Activated T-cell treated with anti-CD3 and anti-CD28 coated beads, Interleukin-2, amount 50 U/mL, for 72 hours (primary cell): ENCODE data around the gene NDUFC2. TPM values are rescaled to one million over a fixed set of nuclear protein-coding genes. Genes with fewer than 3 reads are reported as not detected.
A peak's percentile ranks its signal among the peaks of the same experiment; 100 is the strongest.

Experiments used
- ATAC-seq, 2 donors: fragments of 150-1000 bp; cut with Tn5 transposase; replicated peaks in 1 of 2; 2 replicates each; pipeline ENCODE4 v1.10.0; 2021; ENCODE audit warnings: moderate library complexity in 2 of 2, mild to moderate bottlenecking in 1 of 2
- DNase-seq, 2 donors: peaks; one replicate each; pipeline ENCODE4 v3.0.0; 2021 to 2022; ENCODE audit warnings: mixed read lengths in 1 of 2
- H3K27ac Mint-ChIP-seq: one replicate; pipeline ENCODE4 v1.8.0; 2022; ENCODE audit warnings: mild to moderate bottlenecking, moderate library complexity, mixed read lengths
- H3K27me3 Mint-ChIP-seq: one replicate; pipeline ENCODE4 v1.8.0; 2022; ENCODE audit warnings: low read depth, mixed read lengths
- H3K36me3 Mint-ChIP-seq, 2 donors: one replicate each; pipeline ENCODE4 v1.8.0; 2022; ENCODE audit warnings: mixed read lengths in 2 of 2, mild to moderate bottlenecking in 1 of 2; ENCODE audit not compliant: insufficient read depth in 2 of 2
- H3K4me1 Mint-ChIP-seq: one replicate; pipeline ENCODE4 v1.8.0; 2022; ENCODE audit warnings: low read depth, mixed read lengths
- H3K4me3 Mint-ChIP-seq, 2 donors: one replicate each; pipeline ENCODE4 v1.8.0; 2022; ENCODE audit warnings: mild to moderate bottlenecking in 2 of 2, mixed read lengths in 2 of 2, moderate library complexity in 2 of 2
- H3K9me3 Mint-ChIP-seq, 2 donors: one replicate each; pipeline ENCODE4 v1.8.0; 2022; ENCODE audit warnings: mixed read lengths in 2 of 2
- total RNA-seq, 2 donors: library from RNA; stranded (reverse); gene quantifications; one replicate each; pipeline ENCODE4 v1.2.3, GENCODE V29; 2022

NDUFC2 gene
- total RNA-seq, 2 donors from 2014 or later, result 190 to 199 TPM

- Mint-ChIP-seq H3K27me3 (no peaks in the 10 kb centered on the region), H3K9me3 (no peaks in the 10 kb centered on the region), H3K4me3 (no peak overlapping the region), H3K4me1 (peaks cover 22% of the 10 kb centered on the region), H3K36me3 (no peaks in the 10 kb centered on the region), H3K27ac (no peak overlapping the region)
- ATAC-seq, result no peak
- peak; percentile 11 to 14 for DNase-seq
Measured at GRCh38 chr11:78040691-78041379, 38.8 kb downstream of the NDUFC2 start.

- Mint-ChIP-seq H3K27me3 (no peaks in the 10 kb centered on the region), H3K36me3 (no peaks in the 10 kb centered on the region), H3K9me3 (no peaks in the 10 kb centered on the region), H3K4me3 (peak overlapping the region; percentile 64 to 81), H3K27ac (peak overlapping the region; percentile 96), H3K4me1 (peaks cover 19% of the 10 kb centered on the region)
- ATAC-seq (peak; percentile 84 to 88), DNase-seq (peak; percentile 53 to 63)
Measured at GRCh38 chr11:78039919-78040671, 39.6 kb downstream of the NDUFC2 start.

DNA sequence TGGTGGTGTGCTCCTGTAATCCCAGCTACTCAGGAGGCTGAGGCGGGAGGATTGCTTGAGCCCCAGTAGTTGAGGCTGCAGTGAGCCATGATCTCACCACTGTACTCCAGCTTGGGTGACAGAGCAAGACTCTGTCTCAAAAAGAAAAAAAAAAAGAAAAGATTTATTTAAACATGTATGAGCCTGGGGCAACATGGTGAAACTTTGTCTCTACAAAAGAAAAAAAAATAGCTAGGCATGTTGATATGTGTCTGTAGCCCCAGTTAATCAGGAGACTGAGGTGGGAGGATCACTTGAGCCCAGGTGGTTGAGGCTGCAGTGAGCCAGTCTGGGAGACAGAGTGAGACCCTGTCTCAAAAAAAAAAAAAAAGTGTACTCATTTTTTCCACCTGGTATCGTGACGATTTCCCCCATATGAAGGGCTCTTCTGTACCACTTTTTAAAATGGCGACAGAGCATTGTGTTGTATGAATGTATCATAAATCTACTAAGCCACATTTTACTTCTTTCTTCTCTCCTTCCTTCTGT, 40.2 kb downstream of the NDUFC2 start:
- Mint-ChIP-seq H3K9me3 (no peaks in the 10 kb centered on the region), H3K4me3 (peak overlapping the region; percentile 64 to 81), H3K27ac (peak overlapping the region; percentile 96), H3K27me3 (no peaks in the 10 kb centered on the region), H3K36me3 (no peaks in the 10 kb centered on the region), H3K4me1 (peaks cover 22% of the 10 kb centered on the region)
- DNase-seq (no peak), ATAC-seq (peak; percentile 50 to 56)

DNA sequence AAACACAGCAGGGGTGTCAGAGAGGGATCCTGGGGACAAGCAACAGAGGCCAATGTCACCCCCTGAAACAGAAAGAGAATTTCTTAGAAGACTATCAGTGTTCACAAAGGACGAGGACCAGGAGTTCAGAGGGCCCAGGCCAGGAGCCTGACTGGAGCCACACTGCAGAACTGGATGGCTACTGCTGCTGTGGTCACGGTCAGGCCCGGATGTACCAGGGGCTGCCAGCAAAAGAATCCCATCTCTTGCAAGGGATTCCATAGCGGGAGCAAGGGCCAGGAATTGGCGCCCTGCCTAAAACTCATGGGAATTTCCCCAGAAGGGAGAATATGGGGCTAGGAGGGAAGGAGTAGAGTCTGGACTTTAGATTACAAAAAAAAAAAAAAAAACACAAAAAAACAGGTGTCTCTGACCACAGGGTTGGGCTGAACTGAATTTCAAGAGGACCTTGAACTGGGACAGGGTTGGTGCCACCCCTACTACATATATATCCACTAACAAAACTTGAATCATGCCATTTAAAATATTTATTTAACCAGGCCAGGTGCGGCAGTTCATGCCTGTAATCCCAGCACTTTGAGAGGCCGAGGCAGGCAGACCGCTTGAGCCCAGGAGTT, 40.9 kb downstream of the NDUFC2 start:
- ATAC-seq (no peak), DNase-seq (no peak)
- no peak overlapping the region for H3K4me3 Mint-ChIP-seq
- no peak overlapping the region for H3K27ac Mint-ChIP-seq
- no peaks in the 10 kb centered on the region for H3K36me3 Mint-ChIP-seq
- H3K27me3 Mint-ChIP-seq, result no peaks in the 10 kb centered on the region
- H3K9me3 Mint-ChIP-seq, result no peaks in the 10 kb centered on the region
- peaks cover 26% of the 10 kb centered on the region for H3K4me1 Mint-ChIP-seq

DNA sequence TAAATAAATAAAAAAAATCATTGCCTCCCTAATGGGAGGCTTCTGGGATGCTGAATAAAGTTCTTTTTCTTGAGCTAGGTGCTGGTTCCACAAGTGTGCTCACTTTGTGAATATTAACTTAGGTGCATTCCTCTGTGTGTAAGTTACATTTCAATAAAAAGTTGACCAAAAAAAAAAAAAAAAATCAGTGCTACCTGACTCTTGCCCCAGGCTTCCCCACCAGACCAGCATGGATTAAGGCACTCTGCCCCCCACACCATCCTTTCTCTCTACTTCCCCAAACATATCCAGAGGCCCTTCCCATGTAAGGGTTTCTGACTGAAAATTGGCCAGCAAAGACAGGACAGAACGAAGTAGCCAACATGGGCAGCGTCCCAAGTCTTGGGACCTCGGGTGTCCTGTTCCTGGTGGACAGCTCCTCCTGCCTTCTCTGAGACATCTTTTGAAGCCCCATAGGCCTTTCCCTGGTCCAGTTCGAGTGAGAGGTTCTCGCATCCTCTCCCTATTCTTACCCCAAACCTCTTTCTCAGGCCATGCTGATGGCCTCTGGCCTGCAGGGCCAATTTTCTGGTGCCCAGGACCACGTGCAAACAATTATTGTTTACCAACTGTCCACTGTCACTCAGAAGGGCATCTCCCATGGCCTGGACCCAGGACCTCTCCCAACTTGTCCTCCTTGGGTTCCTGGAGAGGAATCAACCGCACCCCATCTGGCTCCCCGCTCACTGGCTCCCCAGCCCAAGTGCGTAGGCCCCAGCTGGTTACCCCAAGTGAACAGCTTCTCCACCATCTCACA, 41.6 kb downstream of the NDUFC2 start:
- H3K27ac Mint-ChIP-seq, result no peak overlapping the region
- H3K36me3 Mint-ChIP-seq, result no peaks in the 10 kb centered on the region
- H3K4me3 Mint-ChIP-seq, result no peak overlapping the region
- ATAC-seq (no peak), DNase-seq (no peak)
- no peaks in the 10 kb centered on the region for H3K9me3 Mint-ChIP-seq
- H3K27me3 Mint-ChIP-seq, result no peaks in the 10 kb centered on the region
- peaks cover 26% of the 10 kb centered on the region for H3K4me1 Mint-ChIP-seq

GRCh38 chr11:78037056-78037455, 42.6 kb downstream of the NDUFC2 start:
- no peaks in the 10 kb centered on the region for H3K27me3 Mint-ChIP-seq
- no peak overlapping the region for H3K4me3 Mint-ChIP-seq
- H3K36me3 Mint-ChIP-seq, result no peaks in the 10 kb centered on the region
- no peaks in the 10 kb centered on the region for H3K9me3 Mint-ChIP-seq
- no peak overlapping the region for H3K27ac Mint-ChIP-seq
- ATAC-seq (no peak), DNase-seq (no peak)
- peaks cover 26% of the 10 kb centered on the region for H3K4me1 Mint-ChIP-seq

DNA sequence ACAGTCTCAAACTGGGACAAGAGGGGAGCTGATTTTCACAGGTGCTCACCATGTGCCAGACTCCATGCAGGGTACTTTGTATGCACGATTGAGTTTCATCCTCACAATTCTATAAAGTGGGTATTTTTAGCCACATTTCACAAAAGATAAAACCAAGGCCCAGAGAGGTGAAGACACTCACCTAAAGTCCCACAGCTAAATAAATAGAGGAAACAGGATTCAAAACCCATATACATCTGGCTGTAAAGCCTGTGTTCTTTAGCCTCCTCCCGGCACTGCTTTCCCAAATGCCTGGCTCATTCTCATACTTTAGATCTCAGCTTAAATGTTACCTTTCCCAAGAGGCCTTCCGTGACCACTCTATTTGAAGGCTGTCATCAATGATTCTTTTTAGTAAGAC, 43.3 kb downstream of the NDUFC2 start:
- Mint-ChIP-seq H3K27me3 (no peaks in the 10 kb centered on the region), H3K36me3 (no peaks in the 10 kb centered on the region), H3K27ac (no peak overlapping the region), H3K9me3 (no peaks in the 10 kb centered on the region), H3K4me1 (peaks cover 26% of the 10 kb centered on the region), H3K4me3 (no peak overlapping the region)
- ATAC-seq (no peak), DNase-seq (no peak)

DNA sequence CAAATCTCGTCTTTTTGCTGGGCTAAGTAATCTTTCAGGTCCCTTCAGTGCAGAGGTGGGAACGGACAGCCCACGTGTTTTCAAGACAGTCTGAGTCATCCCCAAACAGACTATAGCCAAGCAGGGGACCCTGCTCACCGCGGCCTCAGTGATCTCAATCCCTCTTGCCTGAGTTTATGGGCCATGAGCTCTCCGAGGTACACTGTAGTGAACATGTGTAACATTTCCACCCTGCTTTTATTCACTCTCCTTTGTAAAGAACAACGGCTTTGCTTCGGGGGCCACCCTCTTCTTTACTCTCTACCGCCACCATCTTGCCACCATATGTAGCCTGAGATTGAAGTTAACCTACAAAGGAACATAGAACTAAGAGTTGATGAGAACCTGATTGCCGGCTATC, 45.0 kb downstream of the NDUFC2 start:
- ATAC-seq (no peak), DNase-seq (no peak)
- Mint-ChIP-seq H3K4me1 (peaks cover 11% of the 10 kb centered on the region), H3K27me3 (no peaks in the 10 kb centered on the region), H3K4me3 (no peak overlapping the region), H3K9me3 (no peaks in the 10 kb centered on the region), H3K36me3 (no peaks in the 10 kb centered on the region), H3K27ac (no peak overlapping the region)

DNA sequence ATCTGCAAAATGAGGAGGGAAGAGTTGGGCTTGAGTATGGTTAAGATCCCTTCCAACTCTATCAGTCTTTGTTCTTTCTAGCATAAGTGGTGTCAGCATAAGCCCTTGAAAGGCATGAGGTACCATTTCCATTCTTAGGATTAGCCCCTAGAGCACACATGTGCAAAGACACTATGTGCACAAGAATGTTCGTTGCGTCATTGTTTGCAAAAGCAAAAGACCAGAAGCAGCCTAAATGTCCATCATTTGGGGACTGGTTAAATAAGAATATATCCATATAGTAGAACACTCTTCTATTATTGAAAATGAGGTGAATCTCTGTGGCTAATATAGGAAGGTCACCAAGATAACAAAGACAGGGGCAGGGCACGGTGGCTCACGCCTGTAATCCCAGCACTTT, 46.6 kb downstream of the NDUFC2 start:
- no peaks in the 10 kb centered on the region for H3K9me3 Mint-ChIP-seq
- H3K4me3 Mint-ChIP-seq, result no peak overlapping the region
- no peaks in the 10 kb centered on the region for H3K36me3 Mint-ChIP-seq
- H3K4me1 Mint-ChIP-seq, result peaks cover 7% of the 10 kb centered on the region
- no peaks in the 10 kb centered on the region for H3K27me3 Mint-ChIP-seq
- ATAC-seq (no peak), DNase-seq (no peak)
- no peak overlapping the region for H3K27ac Mint-ChIP-seq

GRCh38 chr11:78032090-78032489, 47.6 kb downstream of the NDUFC2 start:
- no peak for DNase-seq
- Mint-ChIP-seq H3K27me3 (no peaks in the 10 kb centered on the region), H3K9me3 (no peaks in the 10 kb centered on the region), H3K4me3 (no peak overlapping the region), H3K36me3 (no peaks in the 10 kb centered on the region), H3K27ac (no peak overlapping the region), H3K4me1 (peaks cover 7% of the 10 kb centered on the region)
- no peak for ATAC-seq

DNA sequence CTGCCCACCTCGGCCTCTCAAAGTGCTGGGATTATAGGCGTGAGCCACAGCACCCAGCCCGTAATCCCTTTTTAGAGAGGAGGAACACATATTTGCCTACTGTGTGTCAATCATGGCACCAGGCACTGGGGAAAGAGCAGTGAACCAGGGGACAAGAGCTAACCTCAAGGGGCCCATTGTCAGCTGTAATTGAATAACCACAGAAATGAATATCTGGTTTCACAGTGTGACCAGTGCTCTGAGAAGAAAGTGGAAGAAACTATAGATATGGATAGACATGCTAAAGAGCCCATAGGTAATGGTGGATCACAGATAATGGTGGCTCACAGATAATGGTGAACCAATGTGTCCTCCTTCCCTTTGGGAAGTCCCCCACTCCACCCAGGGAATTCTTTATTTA, 48.0 kb downstream of the NDUFC2 start:
- H3K4me3 Mint-ChIP-seq, result no peak overlapping the region
- H3K4me1 Mint-ChIP-seq, result peaks cover 7% of the 10 kb centered on the region
- H3K9me3 Mint-ChIP-seq, result no peaks in the 10 kb centered on the region
- H3K27ac Mint-ChIP-seq, result no peak overlapping the region
- no peaks in the 10 kb centered on the region for H3K27me3 Mint-ChIP-seq
- DNase-seq (no peak), ATAC-seq (no peak)
- no peaks in the 10 kb centered on the region for H3K36me3 Mint-ChIP-seq

DNA sequence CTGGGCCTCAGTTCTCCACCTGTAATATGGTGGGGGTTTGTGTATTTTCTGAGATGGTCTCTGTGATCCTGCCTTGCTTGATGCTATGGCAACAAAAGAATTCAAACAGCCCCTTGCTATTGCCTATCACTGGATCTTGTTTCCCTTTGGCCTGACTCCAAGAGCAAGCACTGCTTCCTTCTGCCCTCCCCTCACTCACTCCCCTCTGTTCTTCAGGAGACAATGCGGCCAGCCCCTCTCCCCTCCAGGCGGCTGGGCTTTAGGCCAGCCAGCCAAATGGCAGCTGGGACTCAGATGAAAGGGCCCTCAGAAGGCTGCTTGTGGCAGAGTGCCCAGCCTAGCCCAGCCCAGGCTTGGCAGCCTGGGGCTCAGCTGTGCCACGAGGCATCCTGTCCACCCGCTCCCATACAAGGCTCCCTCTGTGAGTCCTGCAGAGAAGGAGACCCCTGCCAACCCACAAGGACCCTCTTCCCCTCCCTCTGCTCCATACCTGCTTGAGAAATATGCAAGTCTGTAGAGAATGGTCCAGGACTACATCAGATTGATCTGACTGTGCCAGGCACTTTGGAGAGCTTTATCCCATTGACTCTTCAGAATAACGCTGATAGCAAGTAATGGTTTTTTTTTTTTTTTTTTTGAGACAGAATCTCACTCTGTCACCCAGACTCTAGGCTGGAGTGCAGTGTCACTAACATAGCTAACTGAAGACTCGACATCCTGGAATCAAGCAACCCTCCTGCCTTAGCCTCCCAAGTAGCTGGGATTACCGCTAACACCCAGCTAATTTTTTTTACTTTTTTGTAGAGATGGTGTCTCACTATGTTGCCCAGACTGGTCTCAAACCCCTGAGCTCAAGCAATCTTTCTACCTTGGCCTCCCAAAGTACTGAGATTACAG, 49.0 kb downstream of the NDUFC2 start:
- H3K4me3 Mint-ChIP-seq, result no peak overlapping the region
- no peaks in the 10 kb centered on the region for H3K36me3 Mint-ChIP-seq
- no peaks in the 10 kb centered on the region for H3K27me3 Mint-ChIP-seq
- no peak for ATAC-seq
- no peak for DNase-seq
- H3K27ac Mint-ChIP-seq, result no peak overlapping the region
- H3K9me3 Mint-ChIP-seq, result no peaks in the 10 kb centered on the region
- peaks cover 7% of the 10 kb centered on the region for H3K4me1 Mint-ChIP-seq
